H1 (cell line): Measurements from ENCODE around the gene RAVER2. TPM values are rescaled to one million over a fixed set of nuclear protein-coding genes. Genes with fewer than 3 reads are reported as not detected.

Experiments
- CTCF ChIA-PET: fragments of 300-600 bp; sonication (Branson Sonifier 250); formaldehyde crosslinking; loops from one replicate; lab custom pipeline; 2021; ENCODE audit not compliant: partially characterized antibody; lab: Charles Lee
- POLR2A ChIA-PET: fragments of 300-600 bp; sonication (Branson Sonifier 250); formaldehyde crosslinking; loops from one replicate; lab custom pipeline; 2021; ENCODE audit warnings: inconsistent platforms; ENCODE audit not compliant: partially characterized antibody; lab: Charles Lee
- DNase-seq, 2 experiments: peaks; one replicate each; pipeline versions ENCODE4 v3.0.0 to v3.0.0-alpha.2; 2010 to 2022; ENCODE audit warnings: low spot score in 2 of 2, low read depth in 1 of 2, mixed read lengths in 1 of 2
- FAIRE-seq: peaks from 2 replicates; lab custom pipeline; 2011; peaks lifted over from hg19 to GRCh38; lab: Jason Lieb, UNC
- H2AFZ ChIP-seq: 2 replicates; pipeline ENCODE4 v1.8.1; 2012; ENCODE audit warnings: low read length, inconsistent platforms
- H2AK5ac ChIP-seq: 2 replicates; pipeline ENCODE4 v1.6.1; 2013; ENCODE audit warnings: low read depth, low read length
- H2BK120ac ChIP-seq: replicated peaks from 2 replicates; pipeline ENCODE3; 2013; ENCODE audit warnings: low read depth, low read length, inconsistent platforms
- H2BK12ac ChIP-seq: 2 replicates; pipeline ENCODE4 v1.6.1; 2013; ENCODE audit warnings: low read depth, low read length
- H2BK15ac ChIP-seq: 2 replicates; pipeline ENCODE4 v1.6.1; 2013; ENCODE audit warnings: low read length
- H2BK20ac ChIP-seq: 2 replicates; pipeline ENCODE4 v1.6.1; 2013; ENCODE audit warnings: low read length
- H2BK5ac ChIP-seq: 2 replicates; pipeline ENCODE4 v1.6.1; 2013; ENCODE audit warnings: low read depth, low read length
- H3K14ac ChIP-seq: 2 replicates; pipeline ENCODE4 v1.6.1; 2013; ENCODE audit warnings: inconsistent platforms; ENCODE audit not compliant: insufficient read length
- H3K18ac ChIP-seq: 2 replicates; pipeline ENCODE4 v1.6.1; 2013; ENCODE audit warnings: low read length; ENCODE audit errors: extremely low read depth
- H3K23ac ChIP-seq: 2 replicates; pipeline ENCODE4 v1.6.1; 2013; ENCODE audit warnings: inconsistent platforms; ENCODE audit not compliant: insufficient read length
- H3K23me2 ChIP-seq: 2 replicates; pipeline ENCODE4 v1.6.1; 2013; ENCODE audit warnings: low read depth, low read length
- H3K27ac ChIP-seq: 2 replicates; pipeline ENCODE4 v1.6.1; 2011; ENCODE audit warnings: low read depth, low read length, inconsistent platforms
- H3K27me3 ChIP-seq, 4 experiments: replicated peaks in 1 of 4; 1 replicate in 1 of 4; 2 replicates in 3 of 4; pipeline versions ENCODE4 v1.6.1 to v1.8.1; 2011 to 2013; ENCODE audit warnings: low read length in 3 of 4, mild to moderate bottlenecking in 3 of 4, inconsistent platforms in 2 of 4, mixed read lengths in 2 of 4, moderate library complexity in 1 of 4; ENCODE audit not compliant: control insufficient read depth in 3 of 4, insufficient read depth in 3 of 4; ENCODE audit errors: extremely low read depth in 1 of 4
- H3K36me3 ChIP-seq, 4 experiments: 2 replicates each; pipeline versions ENCODE4 v1.6.1 to v1.8.1; 2011 to 2013; ENCODE audit warnings: mild to moderate bottlenecking in 4 of 4, low read length in 3 of 4, moderate library complexity in 2 of 4, control low read depth in 1 of 4, inconsistent platforms in 1 of 4; ENCODE audit not compliant: insufficient read depth in 4 of 4, control insufficient read depth in 2 of 4
- H3K4ac ChIP-seq: replicated peaks from 2 replicates; pipeline ENCODE3; 2013; ENCODE audit warnings: low read length, low read depth, mixed read lengths, inconsistent platforms; ENCODE audit not compliant: insufficient read length
- H3K4me1 ChIP-seq, 4 experiments: replicated peaks in 1 of 4; 1 replicate in 1 of 4; 2 replicates in 3 of 4; pipeline versions ENCODE4 v1.6.1 to v1.8.1; 2011 to 2013; ENCODE audit warnings: low read length in 3 of 4, inconsistent platforms in 2 of 4, mixed read lengths in 1 of 4; ENCODE audit not compliant: insufficient read depth in 4 of 4, control insufficient read depth in 3 of 4
- H3K4me2 ChIP-seq, 2 experiments: 2 replicates each; pipeline versions ENCODE4 v1.6.1 to v1.8.1; 2011 to 2013; ENCODE audit warnings: low read depth in 2 of 2, low read length in 2 of 2, control low read depth in 1 of 2, inconsistent platforms in 1 of 2, mild to moderate bottlenecking in 1 of 2; ENCODE audit not compliant: insufficient read depth in 1 of 2
- H3K4me3 ChIP-seq, 4 experiments: fragments of 200-600, 300-600 bp in 1 of 4; sonication (generic), shearing (Covaris generic), sonication (Bioruptor Twin) in 1 of 4; 2 replicates each; pipeline versions ENCODE4 v1.5.1 to v1.8.1; 2011 to 2016; ENCODE audit warnings: low read length in 4 of 4, low read depth in 3 of 4, control low read depth in 2 of 4, inconsistent platforms in 2 of 4, mild to moderate bottlenecking in 2 of 4, mixed read lengths in 1 of 4, moderate library complexity in 1 of 4; ENCODE audit not compliant: insufficient read depth in 2 of 4; ENCODE audit errors: extremely low read depth in 1 of 4
- H3K56ac ChIP-seq: replicated peaks from 2 replicates; pipeline ENCODE3; 2013; ENCODE audit warnings: low read depth, mild to moderate bottlenecking, mixed read lengths, low read length, inconsistent platforms; ENCODE audit not compliant: insufficient read length
- H3K79me1 ChIP-seq: 2 replicates; pipeline ENCODE4 v1.6.1; 2013; ENCODE audit warnings: low read depth, low read length, control low read depth
- H3K79me2 ChIP-seq, 2 experiments: 2 replicates each; pipeline versions ENCODE4 v1.6.1 to v1.8.1; 2012 to 2013; ENCODE audit warnings: low read length in 2 of 2, mild to moderate bottlenecking in 2 of 2, inconsistent platforms in 1 of 2; ENCODE audit not compliant: insufficient read depth in 2 of 2, control insufficient read depth in 1 of 2
- H3K9ac ChIP-seq, 4 experiments: replicated peaks in 1 of 4; 1 replicate in 1 of 4; 2 replicates in 3 of 4; pipeline versions ENCODE4 v1.6.1 to v1.8.1; 2011 to 2013; ENCODE audit warnings: low read depth in 3 of 4, low read length in 3 of 4, control low read depth in 2 of 4, mild to moderate bottlenecking in 2 of 4, moderate library complexity in 2 of 4, inconsistent platforms in 1 of 4; ENCODE audit errors: extremely low read depth in 1 of 4
- H3K9me3 ChIP-seq, 2 experiments: 2 replicates each; pipeline versions ENCODE4 v1.6.1 to v1.8.1; 2012 to 2013; ENCODE audit warnings: mild to moderate bottlenecking in 2 of 2, moderate library complexity in 2 of 2, control low read depth in 1 of 2, inconsistent platforms in 1 of 2, low read depth in 1 of 2, low read length in 1 of 2, mixed read lengths in 1 of 2; ENCODE audit not compliant: insufficient read depth in 2 of 2
- H4K20me1 ChIP-seq, 2 experiments: replicated peaks in 1 of 2; 2 replicates each; pipeline versions ENCODE3 to v1.8.1; 2011 to 2013; ENCODE audit warnings: inconsistent platforms in 2 of 2, low read length in 2 of 2, mild to moderate bottlenecking in 1 of 2; ENCODE audit not compliant: insufficient read depth in 2 of 2, control insufficient read depth in 1 of 2
- H4K5ac ChIP-seq: 2 replicates; pipeline ENCODE4 v1.6.1; 2013; ENCODE audit warnings: low read length, low read depth, mixed read lengths, inconsistent platforms; ENCODE audit not compliant: insufficient read length
- H4K8ac ChIP-seq: 2 replicates; pipeline ENCODE4 v1.8.0; 2013; ENCODE audit warnings: mild to moderate bottlenecking, moderate library complexity, low read length, inconsistent platforms; ENCODE audit not compliant: insufficient read depth; ENCODE audit errors: extremely low read depth
- H4K91ac ChIP-seq: replicated peaks from 2 replicates; pipeline ENCODE3; 2013; ENCODE audit warnings: low read length, mixed read lengths, inconsistent platforms; ENCODE audit not compliant: insufficient read length
- ATF3 ChIP-seq: IDR thresholded peaks from 2 replicates; pipeline ENCODE4 v1.6.1; 2011; ENCODE audit warnings: low read depth, mild to moderate bottlenecking, low read length; ENCODE audit not compliant: insufficient read depth
- CHD2 ChIP-seq: IDR thresholded peaks from 2 replicates; pipeline ENCODE4 v1.6.1; 2012; ENCODE audit warnings: low read length, improper control_type of control experiment
- CTBP2 ChIP-seq: IDR thresholded peaks from 2 replicates; pipeline ENCODE4 v1.7.0; 2011; ENCODE audit warnings: borderline replicate concordance, mild to moderate bottlenecking, moderate library complexity, mixed read lengths, low read length; ENCODE audit not compliant: insufficient read depth, insufficient read length
- EGR1 ChIP-seq: IDR thresholded peaks from 2 replicates; pipeline ENCODE4 v1.6.1; 2011; ENCODE audit warnings: low read depth, low read length, borderline replicate concordance
- EP300 ChIP-seq, 2 experiments: IDR thresholded peaks; 1 replicate in 1 of 2; 2 replicates in 1 of 2; pipeline ENCODE4 v1.6.1; 2011 to 2012; ENCODE audit warnings: low read depth in 2 of 2, low read length in 2 of 2, mild to moderate bottlenecking in 2 of 2, borderline replicate concordance in 1 of 2, inconsistent platforms in 1 of 2, moderate library complexity in 1 of 2
- HDAC6 ChIP-seq: IDR thresholded peaks from one replicate; pipeline ENCODE4 v1.7.1; 2012; ENCODE audit warnings: low read depth, mild to moderate bottlenecking, inconsistent platforms, low read length, moderate library complexity
- KDM5A ChIP-seq: fragments of 200-600 bp; IDR thresholded peaks from 2 replicates; pipeline ENCODE4 v1.7.1; 2012; ENCODE audit warnings: mild to moderate bottlenecking, low read length, inconsistent platforms, mixed read lengths
- NANOG ChIP-seq: IDR thresholded peaks from 2 replicates; pipeline ENCODE4 v1.6.1; 2011; ENCODE audit warnings: low read length, low read depth, mild to moderate bottlenecking, inconsistent platforms; ENCODE audit not compliant: insufficient read depth, poor library complexity, severe bottlenecking
- SP2 ChIP-seq: IDR thresholded peaks from 2 replicates; pipeline ENCODE4 v1.6.1; 2012; ENCODE audit warnings: mild to moderate bottlenecking, low read length, inconsistent platforms
- SRF ChIP-seq: IDR thresholded peaks from 2 replicates; pipeline ENCODE4 v1.6.1; 2011; ENCODE audit warnings: mild to moderate bottlenecking, low read depth, low read length, moderate library complexity
- SUZ12 ChIP-seq: fragments of 200-600 bp; sonication (generic); IDR thresholded peaks from 2 replicates; pipeline ENCODE4 v1.6.1; 2012; ENCODE audit warnings: mild to moderate bottlenecking, inconsistent platforms, low read length, moderate library complexity, mixed read lengths
- WGBS, 2 experiments: shearing (Covaris generic) in 1 of 2; methylation state at CpG; one replicate each; pipeline versions ENCODE4 v1.1.6 to v1.1.7; 2013 to 2015; ENCODE audit warnings: low lambda C conversion rate in 2 of 2, mixed read lengths in 2 of 2, inconsistent platforms in 1 of 2, low coverage in 1 of 2, missing lambda C conversion rate in 1 of 2; ENCODE audit not compliant: insufficient replicate concordance in 2 of 2, insufficient coverage in 1 of 2, insufficient read length in 1 of 2; ENCODE audit errors: extremely low coverage in 1 of 2, missing lambda C conversion rate in 1 of 2; 5-methylcytosine and 5-hydroxymethylcytosine counted together
- polyA plus RNA-seq, 7 experiments: library from polyadenylated mRNA; depleted of rRNA in 3 of 7; stranded (reverse) in 5 of 7; unstranded in 2 of 7; fragments of >200 nt in 5 of 7; fragments of 200-250 nt in 2 of 7; gene quantifications; 1 replicate in 5 of 7; 2 replicates in 1 of 7; 4 replicates in 1 of 7; pipeline versions ENCODE4 v1.2.1 to v1.2.3, GENCODE V29; 2011 to 2013; ENCODE audit warnings: missing spikeins in 2 of 7, mixed read lengths in 2 of 7
- total RNA-seq: library from RNA; stranded (reverse); fragmentation: NEBNext Ultra II Directional; extraction: Animal tissue kit (Norgen Biotek cat#: 25700); gene quantifications from 2 replicates; pipeline ENCODE4 v1.2.1, GENCODE V29; 2021
- TF ChIP-seq, protein P1 (sequence below): IDR thresholded peaks from 2 replicates; pipeline ENCODE4 v1.6.1; 2012; ENCODE audit warnings: inconsistent platforms

The RAVER2 gene
- total and polyA plus RNA-seq, 2 of the 8 experiments (the other 6 are each of a cell fraction or from before 2014, with no cell fraction given), result 10.5 to 19.5 TPM

- Histone ChIP-seq H2BK12ac (no peak overlapping the region), H4K91ac (no peak overlapping the region), H3K23me2 (no peaks in the 10 kb centered on the region), H3K18ac (no peak overlapping the region), H3K9me3 (no peaks in the 10 kb centered on the region), H3K4me1 (no peaks in the 10 kb centered on the region), H4K5ac (no peak overlapping the region), H4K8ac (no peak overlapping the region), H3K56ac (no peak overlapping the region), H2BK20ac (no peak overlapping the region), H3K4ac (no peak overlapping the region), H3K9ac (no peak overlapping the region), H3K4me2 (no peak overlapping the region)
- DNase-seq, result no peak
- TF ChIP-seq, protein P1, sequence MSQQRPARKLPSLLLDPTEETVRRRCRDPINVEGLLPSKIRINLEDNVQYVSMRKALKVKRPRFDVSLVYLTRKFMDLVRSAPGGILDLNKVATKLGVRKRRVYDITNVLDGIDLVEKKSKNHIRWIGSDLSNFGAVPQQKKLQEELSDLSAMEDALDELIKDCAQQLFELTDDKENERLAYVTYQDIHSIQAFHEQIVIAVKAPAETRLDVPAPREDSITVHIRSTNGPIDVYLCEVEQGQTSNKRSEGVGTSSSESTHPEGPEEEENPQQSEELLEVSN, result no peak
- TF ChIP-seq ATF3 (no peak), CTBP2 (no peak), HDAC6 (no peak), SP2 (no peak), NANOG (no peak), KDM5A (no peak), SUZ12 (no peak), CHD2 (no peak), SRF (no peak), EGR1 (no peak), EP300 (IDR thresholded peaks at IDR 0.05; ENCODE audit: borderline replicate concordance in 1 of 2, low read depth in 2 of 2, low read length in 2 of 2) (no peak)
- TF ChIP-seq, all 59 proteins: peak for 0
- no peak overlapping the region for H3K27ac ChIP-seq
- H2AK5ac ChIP-seq, result no peak overlapping the region
- H3K79me2 ChIP-seq, result no peaks in the 10 kb centered on the region
- H2BK15ac ChIP-seq, result no peak overlapping the region
- no peak overlapping the region for H2BK120ac ChIP-seq
- H2BK5ac ChIP-seq, result no peak overlapping the region
- no peak overlapping the region for H2AFZ ChIP-seq
- no peaks in the 10 kb centered on the region; a peak in 2 of 8 replicates for H3K36me3 ChIP-seq
- FAIRE-seq, result no peak
- no peaks in the 10 kb centered on the region for H3K79me1 ChIP-seq
- no peak overlapping the region for H3K14ac ChIP-seq
- POLR2A ChIA-PET, result no interaction called here
- no peak overlapping the region for H3K23ac ChIP-seq
- no peaks in the 10 kb centered on the region for H3K27me3 ChIP-seq
- WGBS, 2 experiments, result 83% methylated on average over 10 of the region's 10 CpGs; no CpG with 5 or more reads in 1 of the 2 experiments
- H4K20me1 ChIP-seq, result no peaks in the 10 kb centered on the region
- H3K4me3 ChIP-seq, result no peak overlapping the region
- CTCF ChIA-PET, result interaction anchor here (1.2 to 2.6 kb wide), 6 partner anchors 8 to 154 kb away, joined by 3 to 10 read pairs (median 4); no protein-coding TSS in a partner anchor
Measured at GRCh38 chr1:64850846-64851245, 106.0 kb downstream of the RAVER2 start.
